DND-41 (cell line): ENCODE measurements around the gene PMAIP1.

Experiments used
- CTCF ChIP-seq: IDR thresholded peaks from 2 replicates; pipeline ENCODE4 v1.5.1; 2012; ENCODE audit warnings: borderline replicate concordance, low read length, moderate library complexity, mild to moderate bottlenecking; ENCODE audit not compliant: poor library complexity, severe bottlenecking; ENCODE audit errors: extremely low read depth
- EZH2 ChIP-seq: IDR thresholded peaks from 3 replicates; pipeline ENCODE4 v1.6.1; 2012; ENCODE audit warnings: borderline replicate concordance, low read depth, mild to moderate bottlenecking, moderate library complexity, low read length, inconsistent platforms; ENCODE audit not compliant: severe bottlenecking

DNA sequence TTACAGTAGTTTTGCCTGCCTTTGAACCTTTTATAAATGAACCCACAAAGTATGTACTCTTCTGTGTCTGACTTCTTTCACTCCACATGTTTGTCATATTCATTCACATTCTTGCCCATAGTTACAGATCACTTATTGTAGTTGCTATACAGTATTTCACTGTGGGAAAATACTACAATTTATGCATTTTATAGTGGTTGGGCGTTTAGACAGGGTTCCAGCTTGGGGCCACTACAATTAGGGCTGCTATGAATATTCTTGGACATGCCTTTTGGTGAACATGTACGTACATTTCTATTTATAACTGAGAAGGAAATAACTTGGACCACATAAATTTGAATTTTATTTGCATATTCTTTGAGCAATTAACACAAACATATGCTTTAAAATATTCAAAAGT lies 15.4 kb upstream of the PMAIP1 start:
- TF ChIP-seq CTCF (no peak), EZH2 (no peak)
